Measurements from ENCODE around the gene DUSP16.

DNA sequence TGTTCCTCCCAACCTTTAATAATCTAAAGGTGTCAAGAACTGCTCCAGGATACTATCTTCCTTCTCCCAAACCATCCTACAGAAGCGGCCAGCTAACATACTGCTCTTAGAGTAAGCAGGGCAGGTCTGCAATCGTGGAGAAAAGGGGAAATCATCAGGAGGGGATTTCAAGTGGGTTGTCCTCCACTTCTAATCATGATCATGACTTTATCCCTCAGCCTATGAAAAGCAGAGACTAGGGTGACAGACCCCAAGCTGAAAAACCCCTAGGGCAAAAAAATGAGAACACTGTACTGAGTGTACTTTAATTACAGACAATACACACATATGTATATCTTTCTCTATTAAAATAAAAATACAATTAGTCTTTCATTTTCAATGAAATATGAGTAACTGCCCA, 13.9 kb downstream of the DUSP16 start:
- TF ChIP-seq, protein P1, sequence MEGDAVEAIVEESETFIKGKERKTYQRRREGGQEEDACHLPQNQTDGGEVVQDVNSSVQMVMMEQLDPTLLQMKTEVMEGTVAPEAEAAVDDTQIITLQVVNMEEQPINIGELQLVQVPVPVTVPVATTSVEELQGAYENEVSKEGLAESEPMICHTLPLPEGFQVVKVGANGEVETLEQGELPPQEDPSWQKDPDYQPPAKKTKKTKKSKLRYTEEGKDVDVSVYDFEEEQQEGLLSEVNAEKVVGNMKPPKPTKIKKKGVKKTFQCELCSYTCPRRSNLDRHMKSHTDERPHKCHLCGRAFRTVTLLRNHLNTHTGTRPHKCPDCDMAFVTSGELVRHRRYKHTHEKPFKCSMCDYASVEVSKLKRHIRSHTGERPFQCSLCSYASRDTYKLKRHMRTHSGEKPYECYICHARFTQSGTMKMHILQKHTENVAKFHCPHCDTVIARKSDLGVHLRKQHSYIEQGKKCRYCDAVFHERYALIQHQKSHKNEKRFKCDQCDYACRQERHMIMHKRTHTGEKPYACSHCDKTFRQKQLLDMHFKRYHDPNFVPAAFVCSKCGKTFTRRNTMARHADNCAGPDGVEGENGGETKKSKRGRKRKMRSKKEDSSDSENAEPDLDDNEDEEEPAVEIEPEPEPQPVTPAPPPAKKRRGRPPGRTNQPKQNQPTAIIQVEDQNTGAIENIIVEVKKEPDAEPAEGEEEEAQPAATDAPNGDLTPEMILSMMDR (IDR thresholded peaks at IDR 0.05) = no peak
- TF ChIP-seq POLR2A (IDR thresholded peaks at IDR 0.05) = no peak

Measured in tibial nerve (tissue), 3 donors.